ENCODE results near the gene TLK1.

The TLK1 gene

GRCh38 chr2:170968205-170969003 is 192.3 kb downstream of the TLK1 start:
- no peak for ATAC-seq
- no peak for TF ChIP-seq SNAI2 (CRISPR knock-in tag; IDR thresholded peaks at IDR 0.05)
- TF ChIP-seq ZNF70 (CRISPR knock-in tag; IDR thresholded peaks at IDR 0.05), result no peak
- no peak for TF ChIP-seq CREB5 (CRISPR knock-in tag; IDR thresholded peaks at IDR 0.05; ENCODE audit: low read depth)
- TF ChIP-seq ESRRG (CRISPR knock-in tag; IDR thresholded peaks at IDR 0.05), result no peak
- TF ChIP-seq BACH2 (CRISPR knock-in tag; IDR thresholded peaks at IDR 0.05; ENCODE audit: borderline replicate concordance), result no peak
- no peak for TF ChIP-seq TOX (CRISPR knock-in tag; IDR thresholded peaks at IDR 0.05; ENCODE audit: borderline replicate concordance)
- TF ChIP-seq ZC3H10 (CRISPR knock-in tag; IDR thresholded peaks at IDR 0.05), result no peak
- no peak for TF ChIP-seq TSHZ2 (CRISPR knock-in tag; IDR thresholded peaks at IDR 0.05)
- TF ChIP-seq GLIS3 (CRISPR knock-in tag; IDR thresholded peaks at IDR 0.05), result no peak
- TF ChIP-seq OSR1 (CRISPR knock-in tag; IDR thresholded peaks at IDR 0.05), result no peak
- no peak for TF ChIP-seq CSRNP3 (CRISPR knock-in tag; IDR thresholded peaks at IDR 0.05)
- no peak for TF ChIP-seq ZNF565 (CRISPR knock-in tag; conservative IDR thresholded peaks at IDR 0.05; ENCODE audit: low read depth)
- no peak for TF ChIP-seq ZNF8 (CRISPR knock-in tag; IDR thresholded peaks at IDR 0.05)
- TF ChIP-seq PATZ1 (CRISPR knock-in tag; IDR thresholded peaks at IDR 0.05; ENCODE audit: borderline replicate concordance), result no peak

- ATAC-seq, result no peak
- TF ChIP-seq POU6F1 (CRISPR knock-in tag; IDR thresholded peaks at IDR 0.05; ENCODE audit: borderline replicate concordance, low read depth), result no peak
- TF ChIP-seq BACH2 (CRISPR knock-in tag; IDR thresholded peaks at IDR 0.05; ENCODE audit: borderline replicate concordance), result no peak
- TF ChIP-seq TSHZ2 (CRISPR knock-in tag; IDR thresholded peaks at IDR 0.05), result no peak
- TF ChIP-seq CSRNP3 (CRISPR knock-in tag; IDR thresholded peaks at IDR 0.05), result no peak
- no peak for TF ChIP-seq ESRRG (CRISPR knock-in tag; IDR thresholded peaks at IDR 0.05)
- no peak for TF ChIP-seq CSDC2 (CRISPR knock-in tag; IDR thresholded peaks at IDR 0.05)
These were observed 193.1 kb downstream of the TLK1 start for GRCh38 chr2:170967553-170967952.
